HCT116 (cell line): ENCODE measurements around the gene FHOD3.

Experiments used
- EZH2 ChIP-seq: fragments of 200-600 bp; sonication (generic); IDR thresholded peaks from 2 replicates; pipeline ENCODE4 v1.6.1; 2017; ENCODE audit warnings: antibody characterized with exemption, mixed run types
- TF ChIP-seq, protein P1 (sequence below), 3 experiments: fragments of 200-600 bp in 1 of 3; sonication (generic) in 1 of 3; IDR thresholded peaks in 2 of 3; conservative IDR thresholded peaks in 1 of 3; 2 replicates each; pipeline ENCODE4 v1.5.1; 2012 to 2017; ENCODE audit warnings: low read depth in 2 of 3, low read length in 2 of 3, antibody characterized with exemption in 1 of 3, borderline replicate concordance in 1 of 3, control low read depth in 1 of 3, mild to moderate bottlenecking in 1 of 3, mixed read lengths in 1 of 3, mixed run types in 1 of 3, moderate library complexity in 1 of 3; ENCODE audit not compliant: insufficient read depth in 1 of 3

DNA sequence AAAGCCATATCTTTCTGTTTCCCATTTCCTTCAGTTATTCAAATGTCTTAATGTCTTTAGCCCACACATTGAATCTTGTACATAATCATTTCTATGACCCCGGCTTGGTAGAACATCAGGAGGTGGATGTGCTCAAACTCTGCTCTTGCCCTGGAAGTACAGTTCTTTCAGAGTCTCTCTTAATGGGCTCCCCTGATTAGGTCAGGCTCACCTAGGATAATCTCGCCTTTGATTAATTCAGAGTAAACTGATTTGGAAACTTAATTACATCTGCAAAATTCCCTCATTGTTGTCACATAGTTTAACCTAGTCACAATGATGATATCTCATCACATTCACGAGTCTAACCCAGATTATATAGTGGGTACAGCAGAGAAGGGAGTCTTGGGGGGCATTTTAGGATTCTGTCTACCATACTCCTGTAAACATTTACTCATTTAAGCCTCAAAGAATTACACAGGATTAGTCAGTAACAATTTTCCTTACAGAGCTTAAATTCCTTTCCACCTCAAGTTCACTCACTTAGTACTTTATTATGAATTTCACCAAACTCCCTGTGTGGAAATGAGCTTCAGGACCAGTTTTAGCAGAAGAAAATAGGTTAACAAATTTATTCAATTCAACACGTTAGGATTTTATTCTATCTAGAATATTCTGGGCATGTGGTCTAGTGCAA is 135.5 kb downstream of the FHOD3 start:
- TF ChIP-seq, protein P1, sequence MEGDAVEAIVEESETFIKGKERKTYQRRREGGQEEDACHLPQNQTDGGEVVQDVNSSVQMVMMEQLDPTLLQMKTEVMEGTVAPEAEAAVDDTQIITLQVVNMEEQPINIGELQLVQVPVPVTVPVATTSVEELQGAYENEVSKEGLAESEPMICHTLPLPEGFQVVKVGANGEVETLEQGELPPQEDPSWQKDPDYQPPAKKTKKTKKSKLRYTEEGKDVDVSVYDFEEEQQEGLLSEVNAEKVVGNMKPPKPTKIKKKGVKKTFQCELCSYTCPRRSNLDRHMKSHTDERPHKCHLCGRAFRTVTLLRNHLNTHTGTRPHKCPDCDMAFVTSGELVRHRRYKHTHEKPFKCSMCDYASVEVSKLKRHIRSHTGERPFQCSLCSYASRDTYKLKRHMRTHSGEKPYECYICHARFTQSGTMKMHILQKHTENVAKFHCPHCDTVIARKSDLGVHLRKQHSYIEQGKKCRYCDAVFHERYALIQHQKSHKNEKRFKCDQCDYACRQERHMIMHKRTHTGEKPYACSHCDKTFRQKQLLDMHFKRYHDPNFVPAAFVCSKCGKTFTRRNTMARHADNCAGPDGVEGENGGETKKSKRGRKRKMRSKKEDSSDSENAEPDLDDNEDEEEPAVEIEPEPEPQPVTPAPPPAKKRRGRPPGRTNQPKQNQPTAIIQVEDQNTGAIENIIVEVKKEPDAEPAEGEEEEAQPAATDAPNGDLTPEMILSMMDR (IDR thresholded peaks at IDR 0.05 in 2 of 3, conservative IDR thresholded peaks at IDR 0.05 in 1 of 3; ENCODE audit: borderline replicate concordance in 1 of 3, insufficient read depth in 1 of 3, low read depth in 2 of 3, low read length in 2 of 3), result no peak
- TF ChIP-seq EZH2, result no peak
